NCI-H526 treated with DMSO at 0.1 percent for 48 hours (cell line): ENCODE data around the gene MMD.
"Not testable (repeated sequence)": the region's sequence is repeated elsewhere in the genome, so short reads cannot be mapped to it uniquely, and the experiment has no call there.

ENCODE experiments used
- DNase-seq: peaks from one replicate; lab custom pipeline; 2025; lab: John Stamatoyannopoulos, UW

The MMD gene

DNA sequence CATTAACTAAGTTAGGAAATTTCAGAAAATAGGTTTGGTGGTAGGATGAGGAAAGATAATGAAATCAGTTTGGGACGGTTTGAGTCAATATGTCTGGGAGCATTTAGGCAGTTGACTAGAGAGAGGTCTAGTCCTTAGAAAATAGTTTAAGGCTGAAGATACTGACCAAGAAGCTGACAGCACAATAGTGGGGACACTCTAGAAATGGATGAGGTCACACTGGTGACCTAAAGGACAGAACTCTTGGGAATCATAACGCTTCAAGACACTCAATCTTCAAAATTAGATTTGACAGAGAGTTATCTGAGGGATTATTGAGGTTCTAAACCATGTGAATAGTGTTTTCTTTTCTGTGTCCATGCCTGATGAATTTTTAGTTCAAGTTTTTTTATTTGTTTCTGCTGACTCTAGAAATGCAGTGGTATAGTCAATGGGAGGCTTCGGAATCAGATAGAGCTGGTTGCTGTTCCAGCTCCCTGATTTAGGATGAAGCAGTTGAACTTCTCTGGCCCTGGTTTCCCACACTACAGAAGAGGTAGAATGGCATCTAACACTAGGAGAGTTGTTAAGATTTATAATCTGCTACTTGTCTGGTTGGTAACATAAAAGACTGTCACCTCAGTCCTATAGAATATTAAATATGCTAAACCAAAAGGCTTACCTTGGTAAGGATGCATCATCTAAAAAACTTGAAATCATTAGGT lies 29.7 kb downstream of the MMD start:
- DNase-seq = no peak

GRCh38 chr17:55391244-55391757 lies 30.3 kb downstream of the MMD start:
- no peak for DNase-seq

DNA sequence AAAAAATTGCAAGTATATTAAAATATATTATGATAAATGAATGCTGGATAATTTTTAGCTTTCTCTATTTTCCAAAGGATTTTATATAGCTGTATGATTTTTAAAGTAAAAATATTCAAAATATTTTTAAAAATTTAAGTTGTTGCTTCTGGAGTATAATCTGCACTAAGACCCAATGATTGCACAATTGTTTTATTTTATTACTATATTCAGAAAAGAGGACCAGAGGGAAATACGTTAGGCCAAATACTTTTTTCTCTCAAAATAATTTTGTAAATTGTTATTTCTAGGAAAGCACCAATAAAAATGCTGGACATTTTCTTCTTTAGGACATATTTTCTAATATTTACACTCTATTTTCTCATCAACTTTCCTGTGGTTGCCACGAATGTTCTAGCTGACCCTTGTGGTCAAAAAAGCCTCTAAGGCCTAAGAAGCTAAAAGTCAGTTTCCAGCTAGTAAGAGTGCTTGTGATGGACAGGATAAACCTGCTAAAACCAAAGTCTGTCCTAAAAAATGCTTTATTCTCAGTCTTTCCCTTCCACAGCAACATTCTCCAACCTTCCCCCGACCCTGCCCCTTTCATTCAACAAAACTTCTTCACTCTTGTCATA lies 31.2 kb downstream of the MMD start:
- no peak for DNase-seq

DNA sequence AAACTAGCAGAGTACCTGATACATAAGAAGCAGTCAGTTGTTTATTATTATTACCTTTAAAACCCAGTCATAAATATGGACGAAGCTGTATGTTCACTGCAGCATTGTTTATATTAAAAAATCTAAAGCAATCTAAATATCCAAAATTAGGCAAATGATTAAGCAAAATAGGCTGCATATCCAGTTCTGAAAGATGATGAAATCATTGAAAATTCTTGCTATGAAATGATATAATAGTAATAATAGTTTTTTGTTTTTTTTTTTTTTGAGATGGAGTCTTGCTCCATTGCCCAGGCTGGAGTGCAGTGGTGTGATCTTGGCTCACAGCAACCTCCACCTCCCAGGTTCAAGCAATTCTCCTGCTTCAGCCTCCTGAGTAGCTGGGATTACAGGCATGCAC lies 31.9 kb downstream of the MMD start:
- DNase-seq = not testable (repeated sequence)

DNA sequence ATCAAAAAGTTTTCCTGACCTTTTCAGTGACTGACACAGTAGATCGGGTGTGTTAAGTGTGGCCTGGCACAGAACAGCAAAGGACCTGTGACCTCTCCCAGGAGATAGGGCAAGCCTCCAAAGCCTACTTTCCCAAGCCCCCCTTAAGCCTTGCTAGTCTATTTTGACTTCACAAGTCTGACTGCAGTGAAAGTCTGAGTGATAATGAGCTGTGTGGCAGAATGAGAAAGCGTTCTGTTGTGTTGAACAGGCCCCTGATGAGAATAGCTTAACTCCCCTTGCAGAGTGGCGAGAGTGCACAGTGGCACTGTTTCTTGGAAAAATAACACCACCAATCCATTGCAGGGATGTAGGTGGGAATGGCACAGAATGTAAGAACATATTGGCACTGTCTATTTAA lies 32.8 kb downstream of the MMD start:
- DNase-seq = no peak

DNA sequence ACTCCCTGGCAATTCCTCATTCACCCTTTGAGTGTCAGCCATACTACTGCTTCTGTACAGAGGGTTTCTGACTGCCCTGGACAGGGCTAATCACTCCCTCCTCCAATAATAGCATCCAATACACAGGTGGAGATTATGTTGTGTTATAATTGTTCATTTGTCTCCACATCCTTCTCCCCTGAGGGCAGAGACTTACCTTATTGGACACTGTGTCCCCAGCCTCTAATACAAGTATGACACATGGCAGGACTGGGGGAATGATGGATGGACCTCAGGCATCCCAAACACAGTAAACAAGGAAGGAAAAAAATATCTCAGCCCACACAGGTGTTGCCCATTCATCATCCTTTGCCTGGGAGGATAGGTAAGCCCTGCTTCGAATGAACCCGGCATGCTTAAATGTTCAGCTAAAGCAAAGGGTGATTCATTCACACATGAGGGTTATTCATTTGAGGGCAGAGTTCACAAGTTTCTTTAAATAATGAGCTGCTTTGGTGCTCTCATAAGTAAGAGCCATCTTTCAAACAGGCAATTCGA lies 34.8 kb downstream of the MMD start:
- no peak for DNase-seq

DNA sequence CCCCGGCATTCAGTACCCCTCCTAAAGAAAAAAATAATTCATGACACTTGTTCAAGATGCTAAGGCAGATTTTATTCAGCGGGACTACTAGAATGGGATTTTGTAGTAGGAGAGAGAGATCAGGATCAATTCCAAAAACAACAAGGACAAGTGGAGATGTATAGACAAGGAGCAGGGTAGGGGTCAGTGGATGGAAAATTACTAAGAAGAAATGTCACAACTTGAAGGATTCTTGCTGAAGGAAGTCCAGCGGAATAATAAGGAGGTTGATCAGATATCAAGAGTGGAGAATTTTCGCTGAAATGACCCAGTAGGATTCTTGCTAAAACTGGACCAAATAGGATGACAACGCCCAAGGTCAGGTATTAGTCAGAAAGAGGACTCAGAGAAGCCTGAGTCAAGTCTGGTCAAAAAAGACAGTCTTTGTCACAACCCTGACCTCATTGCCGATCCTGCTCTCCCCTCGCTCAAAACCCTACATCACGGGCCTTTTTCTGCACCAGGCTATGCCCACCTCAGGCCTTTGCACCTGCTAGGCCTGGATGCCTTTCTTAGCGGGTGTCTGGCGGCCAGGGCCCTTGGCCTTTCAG lies 36.9 kb downstream of the MMD start:
- no peak for DNase-seq

- no peak for DNase-seq
These were observed 37.6 kb downstream of the MMD start for GRCh38 chr17:55383771-55384642.

DNA sequence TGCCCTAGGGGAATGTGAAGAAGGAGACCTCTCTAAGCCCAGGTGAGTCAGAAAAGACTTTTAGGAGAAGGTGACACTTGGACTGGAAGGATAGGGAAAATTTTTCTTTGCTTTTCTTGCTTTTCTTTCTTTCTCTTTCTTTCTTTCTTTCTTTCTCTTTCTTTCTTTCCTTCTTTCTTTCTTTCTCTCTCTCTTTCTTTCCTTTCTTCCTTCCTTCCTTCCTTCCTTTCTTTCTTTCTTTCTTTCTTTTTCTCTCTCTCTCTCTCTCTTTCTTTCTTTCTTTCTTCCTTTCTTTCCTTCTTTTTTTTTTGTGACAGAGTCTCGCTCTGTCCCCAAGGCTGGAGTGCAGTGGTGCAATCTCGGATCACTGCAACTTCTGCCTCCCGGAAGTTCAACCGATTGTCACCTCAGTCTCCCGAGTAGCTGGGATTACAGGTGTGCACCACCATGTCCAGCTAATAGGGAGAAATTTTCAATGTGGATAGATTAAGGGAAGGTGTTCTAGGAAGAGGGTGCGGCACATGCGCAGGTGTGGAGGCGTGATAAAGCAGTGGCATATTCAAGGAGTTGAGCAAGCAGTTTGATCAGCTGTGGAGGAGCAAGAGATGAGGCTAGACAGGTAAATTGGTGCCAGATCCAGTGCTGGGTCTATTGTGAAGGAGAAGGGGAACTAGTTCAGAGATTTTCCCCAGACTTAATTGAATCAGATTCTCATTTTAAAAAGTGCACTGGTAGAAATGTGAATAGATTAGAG lies 40.4 kb downstream of the MMD start:
- no peak for DNase-seq

- DNase-seq = no peak
These were observed 43.9 kb downstream of the MMD start for GRCh38 chr17:55377671-55378275.

GRCh38 chr17:55368706-55369105 lies 52.9 kb downstream of the MMD start:
- no peak for DNase-seq

GRCh38 chr17:55366020-55366481 lies 55.6 kb downstream of the MMD start:
- DNase-seq = no peak

DNA sequence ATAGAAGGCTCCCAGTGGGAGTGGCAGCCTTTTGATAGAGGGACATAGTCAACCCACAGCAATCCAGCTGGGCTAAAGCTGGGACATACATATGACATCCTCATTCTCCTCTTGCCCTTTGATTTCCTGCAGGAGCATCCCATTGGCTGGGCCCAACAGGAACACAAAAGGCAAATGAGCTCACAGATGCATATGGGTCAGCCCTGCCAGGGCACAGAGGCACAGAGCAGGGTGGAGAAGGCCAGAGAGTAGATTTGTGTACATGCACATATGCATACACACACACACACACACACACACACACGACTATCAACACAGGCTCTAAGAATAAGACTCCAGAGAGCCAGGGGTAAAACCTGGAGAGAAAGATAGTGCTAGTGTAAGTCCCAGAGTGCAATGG lies 58.6 kb downstream of the MMD start:
- no peak for DNase-seq

DNA sequence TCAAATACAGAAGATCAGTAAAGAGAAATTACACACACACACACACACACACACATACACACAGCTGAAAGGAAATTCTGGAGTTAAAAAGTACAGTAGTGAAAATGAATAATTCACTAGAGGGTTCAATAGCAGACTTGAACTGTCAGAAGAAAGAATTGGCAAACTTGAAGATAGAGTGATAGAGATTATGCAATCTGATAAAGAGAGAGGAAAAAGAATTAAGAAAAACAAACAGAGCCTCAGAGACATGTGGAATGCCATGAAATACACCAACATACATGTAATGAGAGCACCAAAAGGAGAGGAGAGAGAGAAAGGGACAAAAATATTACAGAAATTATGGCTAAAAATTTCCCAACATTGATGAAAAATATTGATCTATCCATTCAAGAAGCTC lies 60.7 kb downstream of the MMD start:
- DNase-seq = no peak

GRCh38 chr17:55356434-55357328 lies 65.0 kb downstream of the MMD start:
- DNase-seq = peak; percentile 33

- no peak for DNase-seq
These were observed 66.7 kb downstream of the MMD start for GRCh38 chr17:55354941-55355340.

- DNase-seq = no peak
These were observed 67.6 kb downstream of the MMD start for GRCh38 chr17:55354010-55354409.

DNA sequence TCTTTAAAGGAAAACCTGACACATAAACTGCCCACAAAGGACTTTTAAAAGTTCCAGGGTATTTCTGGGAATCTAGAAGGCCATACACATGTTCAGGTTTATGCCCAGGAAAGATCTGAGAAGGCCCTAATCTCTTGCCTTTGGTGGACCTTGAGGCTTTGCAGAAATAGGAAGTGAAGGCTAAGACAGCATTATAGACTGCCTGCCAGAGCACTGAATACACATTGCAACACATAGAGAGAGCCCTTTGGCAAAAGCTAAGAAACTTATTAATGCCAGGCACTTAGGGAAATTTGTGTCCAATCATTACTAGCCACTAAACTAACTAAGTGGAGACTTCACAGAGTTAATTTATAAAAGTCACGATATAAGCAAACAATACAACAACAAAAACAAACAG lies 70.4 kb downstream of the MMD start:
- DNase-seq = no peak

DNA sequence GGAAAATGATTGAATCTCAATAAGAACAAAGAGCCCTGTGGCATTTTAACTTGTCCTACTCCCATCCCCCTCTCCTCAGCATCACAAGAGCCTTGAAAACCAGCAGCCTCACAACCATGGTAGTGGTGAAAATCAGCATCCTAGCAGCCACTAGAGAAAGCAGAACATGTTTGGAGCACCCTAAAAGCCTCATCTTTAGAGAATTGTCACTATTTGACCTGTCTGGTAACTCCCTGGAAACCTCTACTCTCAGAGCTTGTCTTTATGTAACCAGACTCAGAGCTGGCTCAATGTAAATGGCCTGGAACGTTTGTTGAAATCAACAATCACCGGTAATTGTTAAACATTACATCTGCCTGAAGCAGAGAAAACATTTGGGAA lies 70.8 kb downstream of the MMD start:
- no peak for DNase-seq
